GM21423 (cell line): ENCODE data around the gene C10orf67.
"Not testable (repeated sequence)": the region's sequence is repeated elsewhere in the genome, so short reads cannot be mapped to it uniquely, and the experiment has no call there.

Experiments used
- ATAC-seq: cut with Tn5 transposase; IDR thresholded peaks from one replicate; pipeline ENCODE4 v1.9.1; 2021; ENCODE audit warnings: mild to moderate bottlenecking, moderate library complexity; ENCODE audit not compliant: unreplicated experiment

Gene C10orf67

DNA sequence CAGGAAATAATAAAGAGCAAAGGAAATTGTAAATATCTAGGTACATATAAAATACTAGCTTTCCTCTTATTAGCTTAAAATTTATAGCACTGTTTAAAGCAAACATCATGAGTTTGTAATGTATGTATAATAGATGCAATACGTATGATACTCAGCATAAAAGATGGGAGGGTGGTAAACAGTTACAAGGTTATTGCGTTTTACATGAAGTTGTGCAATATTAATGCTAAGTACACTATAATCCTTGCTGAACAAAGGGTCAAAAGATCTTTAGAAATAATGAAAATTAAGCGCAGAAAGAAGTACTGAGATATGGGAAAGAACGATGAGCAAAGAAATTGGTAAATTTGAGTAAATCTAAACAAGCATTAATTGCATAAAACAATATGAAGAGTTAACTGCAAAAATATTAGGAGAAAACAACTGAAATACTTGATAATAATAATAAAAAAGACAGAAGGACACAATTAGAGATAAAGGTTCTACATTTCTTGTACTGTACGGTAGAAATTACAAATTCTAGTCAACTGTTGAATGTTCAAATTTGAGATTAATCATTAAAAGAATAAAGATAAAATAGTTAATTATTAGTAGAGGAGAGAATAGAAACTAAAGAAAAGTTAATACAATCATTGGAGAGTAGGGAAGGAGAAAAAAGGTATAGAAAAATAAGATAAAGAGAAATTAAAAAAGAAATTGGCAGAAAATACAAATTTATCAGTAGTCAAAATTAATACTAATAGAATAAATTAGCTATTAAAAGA, 17.9 kb downstream of the C10orf67 start:
- ATAC-seq = no peak

DNA sequence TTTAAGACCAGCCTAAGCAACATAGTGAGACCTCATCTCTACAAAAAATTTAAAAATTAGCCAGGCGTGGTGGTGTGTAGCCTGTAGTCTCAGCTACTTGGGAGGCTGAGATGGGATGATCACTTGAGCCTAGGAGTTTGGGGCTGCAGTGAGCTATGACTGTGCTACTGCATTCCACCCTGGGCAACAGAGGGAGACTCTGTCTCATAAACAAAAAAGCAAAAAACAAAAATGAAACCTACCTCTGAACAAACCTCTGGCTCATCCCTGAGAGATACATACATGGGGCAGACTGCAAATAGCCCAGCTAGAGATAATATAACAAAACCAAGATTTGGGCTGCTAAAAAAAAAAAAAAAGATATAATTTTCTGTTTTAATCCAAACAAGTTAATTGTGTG, 19.5 kb downstream of the C10orf67 start:
- ATAC-seq = peak; percentile 97

DNA sequence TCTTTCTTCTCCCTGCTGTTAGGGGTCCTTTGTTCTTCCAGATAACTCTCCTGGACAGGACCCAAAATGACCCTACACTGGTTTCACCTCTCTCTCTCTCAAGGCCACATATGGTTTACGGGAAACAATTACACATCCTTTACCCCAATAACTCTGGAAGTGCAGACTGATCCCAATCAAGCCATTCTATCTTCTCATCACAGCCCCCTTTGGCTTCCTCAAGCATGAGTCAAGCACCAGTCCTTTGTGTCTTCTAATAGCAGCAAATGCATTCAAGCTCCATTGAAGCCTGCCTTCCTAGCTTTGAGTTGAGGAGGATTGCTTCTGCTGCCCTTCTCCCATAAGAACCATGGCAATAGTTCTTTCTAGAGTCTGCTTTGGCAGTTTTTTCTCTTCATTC, 20.2 kb downstream of the C10orf67 start:
- no peak for ATAC-seq

DNA sequence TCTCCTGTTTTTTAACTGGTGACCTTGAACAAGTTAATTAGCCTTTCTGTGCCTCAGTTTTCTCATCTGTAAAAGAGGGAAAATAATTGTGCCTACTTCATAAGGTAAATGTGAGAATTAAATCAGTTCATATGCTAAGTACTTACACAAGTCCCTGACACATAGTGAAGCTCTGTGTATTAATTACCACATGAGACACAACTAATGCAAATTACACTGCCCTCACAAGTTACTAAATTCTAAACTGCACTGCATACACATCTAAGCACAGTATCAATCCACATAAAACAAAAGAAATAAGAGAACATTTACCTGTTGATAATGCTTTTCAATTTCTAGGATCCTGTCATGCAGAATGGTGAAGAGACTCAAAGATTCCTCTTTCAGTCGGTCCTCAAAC, 22.5 kb downstream of the C10orf67 start:
- no peak for ATAC-seq

DNA sequence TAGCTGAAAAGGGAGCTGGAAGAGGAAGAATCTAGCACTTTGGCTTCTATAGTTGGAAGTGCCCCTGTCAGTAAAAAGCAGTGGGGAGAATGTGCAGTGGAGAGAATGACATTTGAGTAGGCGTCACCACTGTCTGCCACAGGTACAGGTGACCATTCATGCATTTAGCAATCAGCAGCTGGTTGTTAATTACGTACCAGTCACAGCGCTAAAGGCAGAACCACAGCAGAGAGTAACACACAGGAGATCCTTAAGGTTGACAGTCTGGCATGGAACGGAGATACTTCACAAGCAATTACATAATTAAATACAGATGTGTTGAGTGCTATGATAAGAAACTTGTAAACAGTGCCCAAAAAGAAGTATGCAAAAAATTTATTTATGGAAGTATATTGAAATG, 24.8 kb downstream of the C10orf67 start:
- ATAC-seq = no peak

DNA sequence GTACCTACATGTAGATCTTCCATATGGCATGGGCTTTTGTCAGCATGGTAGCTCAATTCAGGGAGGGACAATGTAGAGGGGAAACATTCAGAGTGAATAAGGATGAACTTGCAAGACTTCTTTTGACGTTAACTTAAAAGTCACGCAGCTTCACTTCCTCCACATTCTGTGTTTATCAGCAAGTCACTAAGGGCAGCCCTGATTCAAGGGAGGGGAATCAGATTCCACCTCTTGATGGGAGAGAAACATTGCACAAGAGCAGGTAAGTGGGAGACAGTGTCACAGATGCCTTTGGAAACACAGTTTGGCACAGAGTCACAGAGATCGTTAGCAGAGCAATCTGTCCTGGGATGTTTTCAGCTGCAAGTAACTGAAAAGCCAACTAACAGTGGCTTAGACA, 26.2 kb downstream of the C10orf67 start:
- ATAC-seq = no peak

DNA sequence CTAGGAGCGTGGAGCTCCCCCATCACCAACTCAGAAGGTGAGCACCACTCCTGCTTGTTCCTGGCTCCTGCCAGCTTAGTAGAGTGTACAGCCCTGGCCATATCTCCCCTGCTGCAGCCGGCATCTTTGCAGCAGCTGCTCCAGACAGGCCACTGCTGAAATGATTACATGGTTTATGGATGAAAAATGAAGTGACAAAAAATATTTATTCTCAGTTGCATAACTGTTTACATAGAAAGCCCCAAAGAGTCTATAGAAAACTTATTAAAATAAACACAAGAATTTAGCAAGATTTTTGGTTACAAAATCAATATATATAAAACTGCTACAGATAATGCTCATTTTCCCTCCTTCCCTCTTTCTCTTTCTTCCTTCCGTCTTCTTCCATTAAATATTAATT, 27.2 kb downstream of the C10orf67 start:
- no peak for ATAC-seq

DNA sequence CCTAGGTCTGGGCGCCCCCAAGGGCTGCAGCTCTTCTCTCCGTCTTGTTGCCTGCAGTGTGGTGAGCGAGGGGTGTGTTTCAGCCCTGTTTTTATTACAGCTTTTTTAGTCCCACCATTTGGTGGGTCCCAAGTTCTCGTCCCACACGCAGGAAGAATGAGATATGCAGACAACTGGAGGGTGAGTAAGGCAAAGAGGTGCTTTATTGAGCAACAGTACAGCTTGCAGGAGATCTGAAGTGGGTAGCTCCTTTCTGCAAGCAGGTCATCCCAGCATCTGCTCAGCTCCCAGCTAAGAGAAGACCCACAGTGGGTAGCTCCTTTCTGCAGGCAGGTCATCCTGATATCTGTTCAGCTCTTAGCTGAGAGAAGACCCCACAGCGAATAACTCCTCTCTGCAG, 28.2 kb downstream of the C10orf67 start:
- no peak for ATAC-seq

DNA sequence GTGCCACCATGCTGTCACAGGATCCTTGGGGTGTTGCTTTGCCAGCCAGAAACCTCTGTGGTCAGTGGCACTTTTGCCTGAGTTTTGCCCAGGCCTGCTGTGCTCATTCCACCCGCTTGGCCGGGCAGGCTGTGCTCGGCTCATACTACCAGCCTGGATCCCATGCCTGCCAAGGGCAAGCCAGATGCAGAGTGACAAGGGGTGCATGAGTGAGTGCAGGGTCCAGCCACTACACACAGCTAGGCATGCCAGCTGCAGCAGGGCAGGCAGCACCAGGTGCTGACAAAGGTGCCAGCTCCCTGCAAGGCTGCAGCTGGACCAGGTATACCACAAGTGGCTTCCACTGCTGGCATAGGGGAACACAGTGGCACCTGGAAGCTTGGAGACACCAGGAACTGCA, 28.6 kb downstream of the C10orf67 start:
- no peak for ATAC-seq

DNA sequence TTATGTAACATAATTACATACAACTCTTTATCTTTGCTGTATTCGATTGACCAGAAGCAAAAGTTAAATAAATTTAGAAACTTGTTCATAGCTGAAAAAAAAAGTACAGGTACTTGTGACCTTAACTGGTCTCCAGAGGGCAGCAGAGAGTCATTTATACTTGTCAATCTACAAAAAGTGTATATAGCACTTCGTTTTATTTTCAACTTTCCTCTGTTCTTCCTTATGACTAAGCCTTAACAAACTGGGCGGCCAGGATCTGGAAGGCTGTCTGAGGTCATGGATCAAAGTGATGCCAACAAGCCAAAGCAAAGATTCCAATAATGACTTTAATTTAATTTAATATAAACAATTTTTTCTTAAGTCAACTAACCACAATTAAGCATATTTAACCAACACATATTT, 29.8 kb downstream of the C10orf67 start:
- ATAC-seq = no peak

DNA sequence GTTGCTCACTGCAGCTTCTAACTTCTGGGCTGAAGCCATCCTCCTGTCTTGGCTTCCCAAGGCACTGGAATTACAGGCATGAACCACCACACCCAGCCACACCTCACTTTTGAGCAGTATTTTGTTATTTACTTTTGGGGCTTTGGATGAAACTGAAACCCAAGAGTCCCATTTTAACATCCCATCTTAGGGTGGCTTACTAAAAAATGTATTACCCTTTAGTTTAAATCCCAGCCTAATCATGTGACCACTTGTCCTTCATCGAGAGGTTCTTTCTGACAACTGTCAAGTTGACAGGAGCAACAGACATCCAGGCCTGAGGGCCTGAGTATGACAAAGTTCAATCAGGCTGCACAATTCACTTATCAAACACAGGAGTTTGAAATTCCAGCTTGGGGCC, 33.6 kb downstream of the C10orf67 start:
- no peak for ATAC-seq

DNA sequence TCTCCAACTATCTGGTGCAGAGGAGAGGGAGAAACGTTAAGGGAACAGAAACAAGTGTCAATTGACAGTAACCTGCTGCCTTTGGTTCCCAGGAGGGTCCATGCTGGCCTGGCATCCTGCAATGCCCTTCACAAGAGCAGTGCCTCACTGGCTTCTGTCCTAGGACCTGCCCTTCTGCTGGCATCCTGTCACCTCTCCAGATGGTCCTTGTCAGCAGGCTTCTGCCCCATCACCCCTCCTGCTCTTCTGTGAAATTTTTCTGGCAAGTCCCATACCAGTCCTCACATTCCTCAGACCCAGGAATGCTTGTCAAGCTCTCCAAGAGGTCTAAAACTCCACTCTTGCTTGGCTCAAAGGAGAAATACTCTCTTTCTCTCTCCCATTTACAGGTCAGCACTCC, 34.2 kb downstream of the C10orf67 start:
- no peak for ATAC-seq

DNA sequence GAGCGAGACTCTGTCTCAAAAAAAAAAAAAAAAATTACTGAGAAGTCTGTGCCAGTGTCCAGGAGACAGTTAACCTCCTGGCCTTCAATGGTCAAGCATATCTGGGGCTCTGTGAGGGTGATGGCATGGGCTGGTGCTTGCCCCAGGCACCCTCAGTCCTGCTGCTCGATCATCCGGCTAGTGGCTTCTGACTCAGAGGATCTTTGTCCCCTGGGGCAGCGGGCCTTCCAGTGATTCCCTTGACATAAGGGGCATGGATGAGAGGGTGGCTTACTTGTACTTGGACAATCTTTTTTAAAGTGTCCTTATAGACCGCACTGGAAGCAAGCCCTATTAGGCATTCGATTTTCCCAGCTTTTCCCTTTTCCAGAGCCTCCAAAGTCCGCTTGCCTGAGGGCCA, 44.6 kb downstream of the C10orf67 start:
- ATAC-seq = not testable (repeated sequence)

DNA sequence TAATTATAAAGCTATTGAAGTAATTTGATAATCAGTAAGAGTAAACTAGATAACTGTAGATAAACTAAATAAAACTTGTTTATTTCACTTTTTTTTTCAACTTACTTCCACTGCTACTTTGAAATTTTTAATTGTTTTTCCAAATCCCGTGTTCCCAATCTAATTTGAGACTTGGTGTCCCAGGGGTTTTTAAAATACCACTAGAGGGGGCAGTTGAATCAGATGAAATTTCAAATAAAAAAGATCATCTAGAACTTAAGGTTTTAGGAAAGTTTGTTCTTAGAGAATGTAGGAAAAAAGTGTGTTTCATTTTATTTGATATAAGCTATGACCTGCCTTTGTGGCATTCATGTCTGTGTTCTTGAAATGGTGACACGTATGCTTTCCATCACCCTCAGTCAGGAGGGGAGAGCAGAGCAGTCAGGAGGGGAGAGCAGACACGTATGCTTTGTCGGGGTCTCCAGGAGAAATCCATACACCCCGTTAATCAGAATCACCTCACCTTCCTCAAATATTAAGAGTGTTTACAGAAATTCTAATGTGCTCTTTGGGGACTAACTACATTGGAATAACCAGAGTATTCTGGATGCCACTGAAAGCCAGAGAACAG, 49.9 kb downstream of the C10orf67 start:
- no peak for ATAC-seq

DNA sequence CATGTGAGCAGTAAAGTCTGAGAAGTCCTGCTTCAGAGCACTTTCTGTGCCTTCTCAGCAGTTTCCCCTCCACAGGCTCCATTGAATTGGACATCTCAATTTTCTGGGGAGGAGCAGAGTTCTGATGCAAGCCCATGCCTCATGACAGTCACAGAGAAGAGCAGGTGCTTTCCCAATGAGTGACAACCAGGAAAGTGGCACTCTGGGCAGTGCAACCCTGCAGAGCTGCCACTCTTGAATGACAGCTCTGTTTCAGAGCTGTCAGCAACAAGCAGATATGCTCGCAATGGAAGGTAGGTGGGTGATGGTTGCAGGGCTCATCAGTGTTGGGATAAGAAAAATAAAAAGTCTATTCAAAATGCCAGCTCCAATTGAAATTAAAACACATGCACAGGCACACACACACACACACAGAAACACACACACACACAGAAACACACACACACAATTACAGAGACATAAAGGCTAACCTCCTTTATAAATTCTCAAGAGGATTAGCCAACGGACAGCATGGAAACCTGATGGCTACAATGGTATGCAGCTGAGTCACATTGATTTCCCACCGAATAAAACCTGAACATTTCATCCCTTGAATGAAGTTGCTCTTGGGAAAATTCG, 50.5 kb downstream of the C10orf67 start:
- ATAC-seq = no peak

DNA sequence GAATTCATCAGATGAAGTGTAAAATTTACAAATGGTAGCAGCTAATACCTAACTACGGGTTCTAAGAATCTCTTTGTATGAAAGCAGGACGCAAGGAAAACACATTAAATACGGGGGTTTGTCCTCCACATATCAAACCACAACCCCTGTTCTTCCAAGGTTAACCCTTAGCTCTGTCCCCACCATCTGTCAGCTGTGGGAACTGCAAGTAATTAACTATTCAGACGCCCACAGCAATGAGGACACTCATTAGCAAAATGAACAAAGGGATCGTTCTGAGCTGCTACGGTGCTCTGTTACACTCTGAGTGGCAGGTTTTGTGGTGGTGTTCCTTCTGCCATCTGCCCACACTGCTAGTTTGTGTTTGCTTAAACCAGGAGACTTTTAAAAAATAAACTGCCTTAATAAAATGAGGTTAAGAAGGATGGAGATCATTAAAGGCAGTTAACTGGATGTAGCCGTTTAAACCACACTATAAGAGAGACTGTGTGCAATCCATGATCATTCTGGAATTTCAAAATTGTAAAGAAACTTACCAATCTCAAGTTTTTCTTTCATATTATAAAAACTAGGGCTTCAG, 51.4 kb downstream of the C10orf67 start:
- peak; percentile 87 for ATAC-seq

DNA sequence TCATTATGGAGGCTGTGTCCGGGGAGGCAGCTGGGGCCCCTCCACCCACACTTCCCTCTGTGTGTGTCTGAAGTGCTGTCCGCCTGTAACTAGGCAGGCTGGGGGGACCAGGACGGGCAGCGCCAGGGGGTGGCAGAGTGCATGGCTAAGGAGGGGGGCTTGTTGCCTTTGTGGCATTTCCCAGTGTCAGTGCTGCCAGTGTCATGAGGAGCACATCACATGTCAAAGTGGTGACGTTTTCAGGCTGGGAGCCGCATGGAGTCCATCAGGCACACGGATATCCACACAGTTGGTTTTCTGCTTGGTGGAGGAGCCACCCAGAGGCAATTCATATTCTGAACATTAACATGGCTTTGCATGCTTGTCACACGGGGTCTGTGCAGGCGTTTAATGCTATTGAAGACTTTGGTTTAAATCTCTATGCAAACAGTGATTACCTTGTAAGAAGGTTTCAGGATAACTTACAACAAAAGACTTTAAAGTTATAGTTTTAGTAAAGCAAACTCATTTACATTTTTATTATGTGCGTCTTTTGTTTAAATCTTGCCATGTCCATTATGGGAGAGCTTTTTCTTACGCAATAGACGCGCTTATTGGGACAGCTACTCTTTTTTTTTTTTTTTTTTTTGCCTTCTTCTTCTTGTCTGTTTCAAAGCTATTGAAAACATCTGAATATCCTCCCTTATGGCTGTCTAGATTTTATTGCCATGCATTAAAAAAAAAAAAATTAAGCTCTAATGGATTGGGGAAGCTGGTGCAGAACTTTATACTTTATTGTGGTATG, 52.9 kb downstream of the C10orf67 start:
- ATAC-seq = no peak

DNA sequence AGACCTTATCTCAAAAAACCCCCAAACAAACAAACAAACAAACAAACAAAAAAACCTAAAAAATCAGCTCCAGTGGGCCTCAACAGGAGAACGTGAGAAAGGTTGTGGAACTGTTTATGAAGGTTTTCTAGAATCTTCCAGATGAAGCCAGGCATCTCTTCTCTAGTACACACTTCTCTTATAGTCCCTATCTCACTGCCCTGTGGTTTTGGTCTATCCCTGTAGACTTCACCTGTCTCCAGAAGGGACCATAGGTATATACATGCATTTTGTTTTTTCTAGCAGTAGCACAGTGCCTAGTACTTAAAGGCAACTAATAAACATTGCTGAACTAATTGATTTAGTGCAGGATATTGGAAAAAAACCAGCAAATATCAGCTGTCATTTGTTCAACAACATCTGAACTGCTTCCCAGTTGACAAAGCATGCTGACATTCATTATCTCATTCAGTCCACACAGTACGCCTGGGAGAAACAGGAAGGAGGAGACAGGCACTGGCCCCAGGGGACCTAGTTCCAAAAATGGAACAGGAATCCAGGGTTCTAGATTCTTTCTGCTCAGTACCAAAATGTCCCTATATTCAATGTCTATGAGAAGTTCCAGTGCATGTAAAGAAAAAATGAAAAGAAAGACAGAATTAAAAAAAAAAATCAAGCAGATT, 59.8 kb downstream of the C10orf67 start:
- no peak for ATAC-seq

DNA sequence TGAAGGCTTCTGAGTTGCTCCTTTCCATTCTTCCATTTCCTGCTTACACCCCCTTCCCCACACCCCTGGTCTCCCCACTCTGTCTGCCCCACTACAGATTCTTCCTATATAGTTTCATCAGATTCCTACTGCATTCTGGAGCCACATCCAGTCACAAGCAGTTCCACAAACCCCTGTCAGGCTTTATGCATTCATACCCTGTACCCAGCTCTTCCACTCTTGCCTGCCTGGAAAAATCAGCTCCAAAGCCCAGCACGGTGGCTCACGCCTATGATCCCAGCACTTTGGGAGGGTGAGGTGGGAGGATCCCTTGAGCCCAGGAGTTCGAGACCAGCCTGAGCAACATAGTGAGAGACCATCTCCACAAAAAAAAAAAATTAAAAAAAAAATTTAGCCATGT, 60.4 kb downstream of the C10orf67 start:
- no peak for ATAC-seq

DNA sequence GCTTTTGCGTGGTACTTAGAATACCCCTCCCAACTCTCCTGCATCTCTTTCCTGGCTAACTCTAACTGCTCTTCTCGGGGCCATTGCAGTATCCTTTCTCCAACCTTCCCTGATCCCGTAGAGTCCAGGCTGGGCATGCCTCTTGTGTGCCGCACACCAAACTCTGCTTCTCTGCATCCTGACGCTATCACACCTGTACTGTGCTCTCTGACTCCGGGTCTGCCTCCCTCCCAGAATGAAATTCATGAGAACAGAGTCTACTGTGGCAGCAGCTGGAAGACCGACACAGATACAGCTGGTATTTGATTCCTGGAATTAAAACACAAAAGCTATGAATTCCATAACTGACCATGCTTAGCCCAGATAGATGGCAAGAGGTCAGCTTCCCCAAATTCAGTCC, 60.9 kb downstream of the C10orf67 start:
- ATAC-seq = no peak

DNA sequence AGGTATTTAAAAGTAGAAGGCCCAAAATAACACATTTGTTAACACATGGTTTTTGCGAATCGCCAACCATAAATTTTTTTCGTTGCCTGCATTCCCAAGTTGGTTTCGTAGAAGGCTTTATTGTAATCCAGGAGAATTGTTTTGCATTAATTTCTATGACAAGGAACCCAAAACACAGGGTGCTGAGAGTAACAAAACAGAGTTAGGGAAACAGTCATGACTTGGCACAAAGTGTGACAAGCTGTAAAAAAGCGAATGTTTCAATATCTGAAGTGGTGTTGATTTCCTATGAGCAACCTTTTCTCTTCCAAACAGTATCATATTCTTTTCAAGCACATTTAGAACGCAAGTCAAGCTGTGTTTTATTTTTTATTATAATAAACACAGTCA, 63.6 kb downstream of the C10orf67 start:
- ATAC-seq = no peak
